Chondrocyte (in vitro differentiated cells): ENCODE results near the gene SHLD3. TPM values are rescaled to one million over a fixed set of nuclear protein-coding genes. Genes with fewer than 3 reads are reported as not detected.

Experiments
- total RNA-seq: library from RNA; stranded (reverse); gene quantifications from 3 replicates; pipeline ENCODE4 v1.2.1, GENCODE V29; 2021

Gene SHLD3
- total RNA-seq, 1 donor from 2014 or later = 2.2 TPM

Other genes with a start within 250 kb of the SHLD3 start
- 20.0 to 30.1 TPM (median 21.5 TPM) in 3 replicates for gene ADAMTS6, start 143.1 kb upstream of the SHLD3 start, total RNA-seq
- gene CENPK, start 61.9 kb upstream of the SHLD3 start, total RNA-seq = 7.2 to 19.6 TPM (median 8.7 TPM) in 3 replicates
- gene PPWD1, start 61.7 kb upstream of the SHLD3 start, total RNA-seq = 19.5 to 35.2 TPM (median 21.0 TPM) in 3 replicates
- gene TRIM23, start 694 bp upstream of the SHLD3 start, total RNA-seq = 15.5 to 19.9 TPM (median 17.5 TPM) in 3 replicates
- gene TRAPPC13, start within 50 bp of the SHLD3 start, total RNA-seq = 16.5 to 23.6 TPM (median 18.6 TPM) in 3 replicates
- 19.5 to 30.9 TPM (median 27.9 TPM) in 3 replicates for gene SGTB, start 97.1 kb downstream of the SHLD3 start, total RNA-seq
- 36.4 to 44.0 TPM (median 38.6 TPM) in 3 replicates for gene NLN, start 97.2 kb downstream of the SHLD3 start, total RNA-seq